Esophagus muscularis mucosa (tissue), 4 donors: ENCODE results near the gene KBTBD13.

Experiments used
- EP300 ChIP-seq: sonication (generic); formaldehyde crosslinking; IDR thresholded peaks from one replicate; pipeline ENCODE4 v1.6.1; 2017; ENCODE audit warnings: antibody characterized with exemption
- POLR2A ChIP-seq: fragments of 450-650 bp; IDR thresholded peaks from one replicate; pipeline ENCODE4 v1.6.1; 2017; ENCODE audit warnings: antibody characterized with exemption, moderate library complexity, mild to moderate bottlenecking, low read depth
- TF ChIP-seq, protein P1 (sequence below), 3 experiments: fragments of 200-600 bp in 2 of 3; fragments of 450-650 bp in 1 of 3; sonication (generic) in 2 of 3; IDR thresholded peaks; one replicate each; pipeline ENCODE4 v1.5.1; 2017 to 2019; ENCODE audit warnings: antibody characterized with exemption in 3 of 3, mild to moderate bottlenecking in 2 of 3, moderate library complexity in 1 of 3

GRCh38 chr15:65105038-65105437, 28.5 kb downstream of the KBTBD13 start:
- TF ChIP-seq, protein P1, sequence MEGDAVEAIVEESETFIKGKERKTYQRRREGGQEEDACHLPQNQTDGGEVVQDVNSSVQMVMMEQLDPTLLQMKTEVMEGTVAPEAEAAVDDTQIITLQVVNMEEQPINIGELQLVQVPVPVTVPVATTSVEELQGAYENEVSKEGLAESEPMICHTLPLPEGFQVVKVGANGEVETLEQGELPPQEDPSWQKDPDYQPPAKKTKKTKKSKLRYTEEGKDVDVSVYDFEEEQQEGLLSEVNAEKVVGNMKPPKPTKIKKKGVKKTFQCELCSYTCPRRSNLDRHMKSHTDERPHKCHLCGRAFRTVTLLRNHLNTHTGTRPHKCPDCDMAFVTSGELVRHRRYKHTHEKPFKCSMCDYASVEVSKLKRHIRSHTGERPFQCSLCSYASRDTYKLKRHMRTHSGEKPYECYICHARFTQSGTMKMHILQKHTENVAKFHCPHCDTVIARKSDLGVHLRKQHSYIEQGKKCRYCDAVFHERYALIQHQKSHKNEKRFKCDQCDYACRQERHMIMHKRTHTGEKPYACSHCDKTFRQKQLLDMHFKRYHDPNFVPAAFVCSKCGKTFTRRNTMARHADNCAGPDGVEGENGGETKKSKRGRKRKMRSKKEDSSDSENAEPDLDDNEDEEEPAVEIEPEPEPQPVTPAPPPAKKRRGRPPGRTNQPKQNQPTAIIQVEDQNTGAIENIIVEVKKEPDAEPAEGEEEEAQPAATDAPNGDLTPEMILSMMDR (IDR thresholded peaks at IDR 0.05) = no peak
- TF ChIP-seq POLR2A (no peak), EP300 (no peak)
